Ascending aorta (tissue), 2 donors: ENCODE data around the gene SCPEP1. TPM values are rescaled to one million over a fixed set of nuclear protein-coding genes. Genes with fewer than 3 reads are reported as not detected.

Experiments
- DNase-seq, 2 donors: peaks; one replicate each; pipeline ENCODE4 v3.0.0-alpha.2; 2019; ENCODE audit warnings: low spot score in 2 of 2
- H3K27ac ChIP-seq, 2 donors: fragments of 200-600 bp; sonication (generic); one replicate each; pipeline ENCODE4 v1.5.1; 2016 to 2017; ENCODE audit warnings: mild to moderate bottlenecking in 1 of 2
- H3K27me3 ChIP-seq: fragments of 200-600 bp; sonication (generic); one replicate; pipeline ENCODE4 v1.5.1; 2017
- H3K36me3 ChIP-seq, 2 donors: fragments of 200-600 bp; sonication (generic); one replicate each; pipeline ENCODE4 v1.5.1; 2016
- H3K4me1 ChIP-seq, 2 donors: fragments of 200-600 bp; sonication (generic); one replicate each; pipeline ENCODE4 v1.5.1; 2016 to 2017; ENCODE audit warnings: mild to moderate bottlenecking in 1 of 2
- H3K4me3 ChIP-seq, 2 donors: fragments of 200-600 bp; sonication (generic); one replicate each; pipeline ENCODE4 v1.5.1; 2016 to 2017; ENCODE audit warnings: mild to moderate bottlenecking in 1 of 2
- H3K9me3 ChIP-seq, 2 donors: fragments of 200-600 bp; sonication (generic); one replicate each; pipeline ENCODE4 v1.5.1; 2016
- CTCF ChIP-seq, 3 experiments: fragments of 200-600 bp in 2 of 3; fragments of 450-650 bp in 1 of 3; sonication (generic) in 2 of 3; IDR thresholded peaks; one replicate each; pipeline ENCODE4 v1.5.1; 2016 to 2019; ENCODE audit warnings: antibody characterized with exemption in 3 of 3, mild to moderate bottlenecking in 1 of 3, moderate library complexity in 1 of 3
- intact Hi-C: fragments of 100-400 bp; cut with DNase I; formaldehyde crosslinking; loops from one replicate; pipeline ENCODE4 v1.15.1; 2023
- total RNA-seq: library from RNA; depleted of rRNA; stranded (reverse); fragments of >200 nt; gene quantifications from one replicate; pipeline ENCODE4 v1.1.0, GENCODE V29; 2016

Gene SCPEP1
- total RNA-seq, 1 donor from 2014 or later = 76.2 TPM

- no peaks in the 10 kb centered on the region for H3K4me1 ChIP-seq
- no peak for DNase-seq
- intact Hi-C loops = no loop called here
- no peaks in the 10 kb centered on the region for H3K36me3 ChIP-seq
- H3K4me3 ChIP-seq = no peak overlapping the region
- H3K27ac ChIP-seq = no peak overlapping the region
- no peak for TF ChIP-seq CTCF (IDR thresholded peaks at IDR 0.05)
- H3K9me3 ChIP-seq = no peaks in the 10 kb centered on the region
- no peaks in the 10 kb centered on the region for H3K27me3 ChIP-seq
Measured at GRCh38 chr17:57016071-57016763, 38.3 kb downstream of the SCPEP1 start.

GRCh38 chr17:57016764-57017116 lies 38.8 kb downstream of the SCPEP1 start:
- H3K27ac ChIP-seq = no peak overlapping the region
- no peak for TF ChIP-seq CTCF (IDR thresholded peaks at IDR 0.05)
- H3K9me3 ChIP-seq = no peaks in the 10 kb centered on the region
- intact Hi-C loops = no loop called here
- DNase-seq = no peak
- no peaks in the 10 kb centered on the region for H3K27me3 ChIP-seq
- H3K4me1 ChIP-seq = no peaks in the 10 kb centered on the region
- H3K4me3 ChIP-seq = no peak overlapping the region
- H3K36me3 ChIP-seq = no peaks in the 10 kb centered on the region

- Histone ChIP-seq H3K27me3 (no peaks in the 10 kb centered on the region), H3K4me3 (no peak overlapping the region), H3K36me3 (no peaks in the 10 kb centered on the region), H3K9me3 (no peaks in the 10 kb centered on the region), H3K27ac (no peak overlapping the region), H3K4me1 (no peaks in the 10 kb centered on the region)
- intact Hi-C loops = no loop called here
- no peak for TF ChIP-seq CTCF (IDR thresholded peaks at IDR 0.05)
- no peak for DNase-seq
Measured at GRCh38 chr17:57017625-57018024, 39.7 kb downstream of the SCPEP1 start.

GRCh38 chr17:57020208-57020607 lies 42.3 kb downstream of the SCPEP1 start:
- intact Hi-C loops = no loop called here
- Histone ChIP-seq H3K4me3 (no peak overlapping the region), H3K4me1 (no peaks in the 10 kb centered on the region), H3K27ac (no peak overlapping the region), H3K27me3 (no peaks in the 10 kb centered on the region), H3K36me3 (no peaks in the 10 kb centered on the region), H3K9me3 (no peaks in the 10 kb centered on the region)
- TF ChIP-seq CTCF (IDR thresholded peaks at IDR 0.05) = no peak
- no peak for DNase-seq

- peak in 1 of 2 donors; percentile 83 for DNase-seq
- H3K4me1 ChIP-seq = no peaks in the 10 kb centered on the region
- no peaks in the 10 kb centered on the region for H3K36me3 ChIP-seq
- intact Hi-C loops = no loop called here
- no peaks in the 10 kb centered on the region for H3K27me3 ChIP-seq
- no peaks in the 10 kb centered on the region for H3K9me3 ChIP-seq
- H3K27ac ChIP-seq = peak overlapping the region in 1 of 2 donors; percentile 8
- no peak overlapping the region for H3K4me3 ChIP-seq
- TF ChIP-seq CTCF (IDR thresholded peaks at IDR 0.05) = no peak
Measured at GRCh38 chr17:57021226-57021940, 43.5 kb downstream of the SCPEP1 start.
